G401 (cell line): ENCODE results near the gene RIOK3. TPM values are rescaled to one million over a fixed set of nuclear protein-coding genes. Genes with fewer than 3 reads are reported as not detected.
A peak's percentile ranks its signal among the peaks of the same experiment; 100 is the strongest.
"Not testable (repeated sequence)": the region's sequence is repeated elsewhere in the genome, so short reads cannot be mapped to it uniquely, and the experiment has no call there.

ENCODE experiments used
- DNase-seq: peaks from one replicate; pipeline ENCODE4 v3.0.0-alpha.2; 2015; ENCODE audit warnings: low spot score
- in situ Hi-C: cut with HindIII; loops from 2 replicates; pipeline ENCODE4 v1.10.0; 2016; ENCODE audit warnings: low sequenced_read_pairs, mixed read lengths
- total RNA-seq: library from RNA; depleted of rRNA; stranded (reverse); fragments of >200 nt; shearing (Covaris generic); gene quantifications from 2 replicates; pipeline ENCODE4 v1.2.3, GENCODE V29; 2014

The RIOK3 gene
- total RNA-seq, 1 experiment from 2014 or later, result 50.2 TPM

DNA sequence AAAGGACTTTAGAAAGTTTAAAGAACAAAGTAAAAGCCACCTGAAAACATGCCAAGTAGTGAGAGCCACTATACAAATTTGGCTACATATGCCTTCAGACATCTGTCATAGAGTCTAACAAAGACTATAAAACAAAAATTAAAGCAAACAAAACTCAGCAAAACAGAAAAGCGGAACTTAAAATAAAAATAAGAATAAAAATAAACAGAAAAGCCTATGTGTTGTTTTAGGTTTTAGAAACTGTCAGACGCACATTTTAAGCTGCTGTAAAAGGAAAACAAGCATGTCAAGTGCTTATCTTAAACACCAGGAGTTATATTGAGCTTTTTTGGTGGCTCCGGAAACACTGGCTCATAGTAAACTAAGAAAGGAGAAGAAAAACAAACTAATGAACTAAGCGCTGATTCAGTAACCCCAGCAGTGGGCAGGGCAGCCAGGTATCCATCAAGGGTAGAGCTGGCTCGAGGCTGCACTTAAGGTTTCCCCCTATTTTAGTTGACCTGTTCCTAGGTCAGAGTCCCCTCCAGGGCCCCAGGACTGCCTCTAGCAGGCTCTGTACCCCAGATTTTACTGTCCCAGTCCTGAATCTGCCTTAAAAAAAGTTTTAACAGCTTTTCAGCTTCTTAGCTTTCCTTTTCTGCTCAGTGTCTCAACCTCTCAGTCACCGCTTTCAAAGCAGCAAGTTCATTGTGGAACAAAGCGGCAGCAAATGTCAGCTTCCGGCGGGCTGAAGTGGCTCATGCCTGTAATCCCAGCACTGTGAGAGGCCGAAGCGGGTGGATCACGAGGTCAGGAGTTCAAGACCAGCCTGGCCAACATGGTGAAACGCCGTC, 34.9 kb downstream of the RIOK3 start:
- DNase-seq, result no peak
- in situ Hi-C loops, result no loop called here

DNA sequence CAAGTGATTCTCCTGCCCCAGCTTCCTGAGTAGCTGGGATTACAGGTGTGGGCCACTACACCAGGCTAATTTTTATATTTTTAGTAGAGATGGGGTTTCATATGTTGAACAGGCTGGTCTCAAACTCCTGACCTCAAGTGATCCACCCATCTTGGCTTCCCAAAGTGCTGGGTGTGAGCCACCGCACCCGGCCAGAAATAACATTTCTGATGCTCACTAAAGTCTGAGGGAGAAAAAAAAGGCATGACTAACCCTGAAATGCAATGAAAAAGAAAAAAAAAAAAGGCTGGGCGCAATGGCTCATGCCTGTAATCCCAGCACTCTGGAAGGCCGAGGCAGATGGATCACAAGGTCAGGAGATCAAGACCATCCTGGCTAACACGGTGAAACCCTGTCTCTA, 36.5 kb downstream of the RIOK3 start:
- in situ Hi-C loops, DNase-seq: not testable (repeated sequence)

DNA sequence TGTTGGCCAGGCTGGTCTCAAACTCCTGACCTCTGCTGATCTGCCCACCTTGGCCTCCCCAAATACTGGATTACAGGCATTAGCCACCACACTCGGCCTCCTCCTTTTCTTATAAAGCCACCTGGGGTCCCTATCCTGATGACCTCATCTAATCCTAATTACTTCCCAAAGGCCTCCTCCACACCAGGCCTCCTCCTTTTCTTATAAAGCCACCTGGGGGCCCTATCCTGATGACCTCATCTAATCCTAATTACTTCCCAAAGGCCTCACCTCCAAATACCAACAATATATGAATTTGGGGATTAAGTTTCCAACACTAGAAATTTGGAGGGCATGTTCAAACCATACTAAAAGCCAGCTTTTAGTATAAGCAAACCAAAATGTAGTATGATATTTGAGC, 40.6 kb downstream of the RIOK3 start:
- DNase-seq, result no peak
- in situ Hi-C loops, result no loop called here

- no peak for DNase-seq
- in situ Hi-C loops, result no loop called here
These were observed 41.9 kb downstream of the RIOK3 start for GRCh38 chr18:23494992-23495391.

- DNase-seq, result peak; percentile 36
- in situ Hi-C loops, result no loop called here
These were observed 42.8 kb downstream of the RIOK3 start for GRCh38 chr18:23495723-23496440.

DNA sequence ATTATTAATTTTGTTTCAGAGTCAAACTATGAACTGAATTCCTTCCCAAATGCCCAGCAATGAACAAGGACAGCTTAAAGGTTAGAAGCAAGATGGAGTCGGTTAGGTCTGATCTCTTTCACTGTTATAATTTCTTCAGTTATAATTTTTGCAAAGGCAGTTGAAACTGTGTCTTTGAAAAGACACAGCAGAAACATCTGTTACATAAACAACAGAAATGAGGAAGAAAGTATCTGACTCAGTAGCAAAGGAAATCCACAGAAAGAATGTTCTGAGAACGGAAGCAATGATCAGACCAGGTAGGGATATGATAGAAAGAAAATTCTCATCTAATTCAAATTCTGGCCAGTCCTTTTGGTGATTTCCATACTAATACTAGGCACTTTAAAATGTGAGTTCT, 45.0 kb downstream of the RIOK3 start:
- no peak for DNase-seq

GRCh38 chr18:23498877-23499276, 45.8 kb downstream of the RIOK3 start:
- DNase-seq, result peak; percentile 51
- in situ Hi-C loops, result no loop called here

More for the DNA sequence above, 45.0 kb downstream of the RIOK3 start:
- in situ Hi-C loops, result no loop called here

DNA sequence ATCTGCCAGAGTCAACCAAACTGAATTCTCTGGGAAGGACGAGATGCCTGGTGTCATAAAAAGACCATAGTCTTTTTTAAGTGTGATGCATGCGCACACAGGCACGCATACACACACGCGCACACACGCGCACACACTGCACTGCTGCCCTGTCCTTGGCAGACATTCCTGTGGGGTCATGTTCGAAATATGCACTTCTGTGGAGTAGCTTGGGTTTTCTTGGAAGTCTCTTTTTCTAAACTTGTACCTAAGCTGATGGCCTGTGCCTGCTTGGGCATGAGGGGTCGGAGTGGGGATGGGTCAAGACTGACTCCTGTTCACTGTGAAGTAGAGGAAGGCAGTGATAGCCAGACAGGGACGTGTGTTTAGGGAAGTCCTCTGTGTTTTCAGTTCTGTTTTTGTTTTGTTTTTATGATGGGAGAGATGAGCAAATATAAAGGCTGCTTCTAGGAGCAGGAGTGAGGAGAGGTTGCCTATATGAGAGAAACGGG, 46.2 kb downstream of the RIOK3 start:
- no peak for DNase-seq
- in situ Hi-C loops, result no loop called here

DNA sequence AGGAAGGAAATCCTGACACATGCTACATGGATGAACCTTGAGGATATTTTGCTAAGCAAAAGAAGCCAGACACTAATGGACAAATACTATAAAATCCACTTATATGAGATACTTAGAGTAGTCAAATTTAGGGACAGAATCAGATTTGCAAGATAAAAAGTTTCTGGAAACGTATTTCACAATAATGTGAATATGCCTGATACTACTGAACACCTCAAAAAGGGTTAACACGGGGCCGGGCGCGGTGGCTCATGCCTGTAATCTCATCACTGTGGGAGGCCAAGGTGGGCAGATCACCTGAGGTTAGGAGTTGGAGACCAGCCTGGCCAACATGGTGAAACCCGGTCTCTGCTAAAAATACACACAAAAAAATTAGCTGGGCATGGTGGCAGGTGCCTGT, 48.5 kb downstream of the RIOK3 start:
- in situ Hi-C loops, result no loop called here
- no peak for DNase-seq

DNA sequence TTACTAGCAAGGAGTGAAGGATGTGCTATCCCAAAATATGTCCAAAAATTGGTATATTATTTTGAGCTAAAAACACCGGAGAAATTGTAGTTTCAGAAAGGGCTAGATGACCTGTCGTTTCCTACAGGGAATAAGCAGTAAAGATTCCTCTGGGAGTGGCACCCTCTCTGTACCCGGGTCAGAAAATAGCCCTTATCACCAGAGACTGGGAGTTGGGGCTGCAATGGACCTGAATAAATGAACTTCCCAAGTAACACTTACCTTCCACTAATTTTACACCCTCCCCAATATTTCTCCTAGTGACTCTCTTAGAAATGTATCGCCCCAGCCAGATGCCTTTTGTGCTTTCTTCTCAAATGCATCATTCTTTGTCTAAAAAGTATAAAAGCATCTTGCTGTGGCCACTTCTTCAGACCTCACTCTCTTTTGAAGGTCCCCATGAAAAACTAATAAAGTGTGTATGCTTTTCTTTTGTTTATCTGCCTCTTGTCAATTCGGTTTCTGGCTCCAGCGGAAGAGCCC, 49.5 kb downstream of the RIOK3 start:
- DNase-seq, result no peak
- in situ Hi-C loops, result no loop called here

GRCh38 chr18:23503038-23503962, 50.2 kb downstream of the RIOK3 start, which contains the start of gene RMC1:
RMC1 (plus strand) TSS chr18:23503511; CDS start chr18:23503619, 108 bp downstream.
- in situ Hi-C loops, result no loop called here

DNA sequence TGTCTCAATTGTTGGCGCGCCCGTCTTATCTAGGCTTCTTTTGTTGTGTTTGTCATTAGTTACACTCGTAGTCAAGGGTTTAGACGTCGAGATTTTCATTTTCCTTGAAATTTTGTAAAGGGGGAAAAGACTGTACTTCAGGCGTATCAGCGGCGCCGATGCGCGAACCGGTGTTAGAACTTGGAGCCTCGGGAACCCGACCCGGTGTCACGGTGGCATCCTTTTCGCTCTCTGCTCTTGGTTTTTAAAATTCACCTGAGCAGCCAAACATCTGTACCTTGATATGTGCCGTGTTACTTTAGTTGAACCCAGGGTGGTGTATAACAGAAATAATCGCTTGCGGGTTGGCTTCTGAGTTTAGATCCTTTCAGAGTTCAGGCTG, 50.9 kb downstream of the RIOK3 start:
- in situ Hi-C loops, result no loop called here
- DNase-seq, result peak; percentile 17

More at GRCh38 chr18:23503038-23503962, 50.2 kb downstream of the RIOK3 start, which contains the start of gene RMC1:
- DNase-seq, result peak; percentile 92

GRCh38 chr18:23504720-23505119, 51.6 kb downstream of the RIOK3 start:
- no peak for DNase-seq
- in situ Hi-C loops, result no loop called here

DNA sequence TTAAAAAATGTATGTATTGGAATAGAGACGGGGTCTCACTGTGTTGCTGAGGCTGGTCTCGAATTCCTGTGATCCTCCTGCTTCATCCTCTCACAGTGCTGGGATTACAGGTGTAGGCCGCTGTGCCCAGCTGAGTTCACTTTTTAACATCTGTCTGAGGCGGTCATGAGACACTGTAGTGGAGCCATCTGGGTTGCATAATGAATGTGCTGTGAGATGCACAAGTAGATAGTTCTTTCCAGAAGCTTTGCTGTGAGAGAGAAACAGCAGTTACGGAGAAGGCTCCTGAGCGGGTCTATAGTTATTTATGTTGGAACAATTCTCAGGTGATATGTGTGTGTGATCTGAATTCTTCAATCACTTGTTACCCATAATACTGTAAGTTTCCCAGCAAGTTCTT, 53.3 kb downstream of the RIOK3 start:
- no peak for DNase-seq
- in situ Hi-C loops, result no loop called here

DNA sequence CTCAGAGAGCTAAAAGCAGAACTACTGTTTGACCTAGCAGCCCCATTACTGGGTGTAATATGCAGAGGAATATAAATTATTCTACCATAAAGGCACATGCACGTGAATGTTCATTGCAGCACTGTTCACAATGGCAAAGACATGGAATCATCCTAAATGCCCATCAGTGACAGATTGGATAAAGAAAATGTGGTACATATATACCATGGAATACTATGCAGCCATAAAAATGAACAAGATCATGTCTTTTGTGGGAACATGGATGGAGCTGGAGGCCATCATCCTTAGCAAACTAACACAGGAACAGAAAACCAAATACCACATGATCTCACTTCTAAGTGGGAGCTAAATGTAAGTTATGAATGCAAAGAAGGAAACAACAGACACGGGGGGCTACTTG, 57.8 kb downstream of the RIOK3 start:
- DNase-seq, in situ Hi-C loops: not testable (repeated sequence)

DNA sequence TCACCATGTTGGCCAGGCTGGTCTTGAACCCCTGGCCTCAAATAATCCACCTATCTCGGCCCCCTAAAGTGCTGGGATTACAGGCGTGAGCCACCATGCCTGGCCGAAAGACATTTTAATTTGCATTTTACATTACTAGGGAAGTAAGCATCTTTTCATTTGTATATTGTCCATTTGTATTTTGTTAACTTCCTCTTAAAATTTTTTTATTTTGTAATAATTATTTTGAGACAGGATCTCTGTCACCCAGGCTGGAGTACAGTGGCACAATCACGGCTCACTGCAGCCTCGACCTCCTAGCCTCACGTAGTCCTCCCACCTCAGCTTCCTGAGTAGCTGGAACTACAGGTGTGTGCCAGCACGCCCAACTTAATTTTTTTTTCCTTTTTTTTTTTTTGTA, 59.1 kb downstream of the RIOK3 start:
- DNase-seq, in situ Hi-C loops: not testable (repeated sequence)

- in situ Hi-C loops, result no loop called here
- DNase-seq, result no peak
These were observed 59.6 kb downstream of the RIOK3 start for GRCh38 chr18:23512641-23513040.

DNA sequence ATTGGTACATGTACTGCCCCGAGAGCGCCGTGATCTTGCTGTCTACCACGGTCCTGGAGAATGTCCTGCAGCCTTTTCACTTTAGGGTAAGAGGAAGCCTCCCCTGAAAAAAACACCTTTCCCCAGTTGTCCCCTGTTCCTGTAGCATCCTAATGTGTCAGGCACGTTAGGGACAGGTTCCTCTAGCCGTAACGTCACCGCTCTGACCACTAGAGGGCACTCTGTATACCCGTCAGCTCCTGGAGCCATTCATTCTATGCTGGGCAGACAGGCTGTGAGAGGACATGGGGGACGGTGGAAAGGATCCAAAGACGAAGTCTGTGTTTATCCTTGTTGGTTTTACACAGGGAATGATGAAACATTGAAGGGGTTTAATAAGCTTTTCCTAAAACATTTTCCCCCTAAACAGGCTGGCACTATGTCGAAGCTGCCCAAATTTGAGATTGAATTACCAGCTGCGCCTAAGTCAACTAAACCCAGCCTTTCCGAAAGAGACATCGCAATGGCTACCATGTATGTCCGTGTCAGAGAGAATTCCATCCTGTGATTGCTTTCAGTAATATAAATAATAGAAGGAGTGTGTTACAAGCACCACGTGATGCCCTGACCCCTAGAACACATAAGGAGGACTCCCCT, 62.9 kb downstream of the RIOK3 start:
- in situ Hi-C loops, result no loop called here
- DNase-seq, result peak; percentile 88

- in situ Hi-C loops, result no loop called here
- DNase-seq, result no peak
These were observed 66.6 kb downstream of the RIOK3 start for GRCh38 chr18:23519734-23520133.
